ENCODE data around the gene ZC3H12C.
"Not testable (repeated sequence)": the region's sequence is repeated elsewhere in the genome, so short reads cannot be mapped to it uniquely, and the experiment has no call there.

DNA sequence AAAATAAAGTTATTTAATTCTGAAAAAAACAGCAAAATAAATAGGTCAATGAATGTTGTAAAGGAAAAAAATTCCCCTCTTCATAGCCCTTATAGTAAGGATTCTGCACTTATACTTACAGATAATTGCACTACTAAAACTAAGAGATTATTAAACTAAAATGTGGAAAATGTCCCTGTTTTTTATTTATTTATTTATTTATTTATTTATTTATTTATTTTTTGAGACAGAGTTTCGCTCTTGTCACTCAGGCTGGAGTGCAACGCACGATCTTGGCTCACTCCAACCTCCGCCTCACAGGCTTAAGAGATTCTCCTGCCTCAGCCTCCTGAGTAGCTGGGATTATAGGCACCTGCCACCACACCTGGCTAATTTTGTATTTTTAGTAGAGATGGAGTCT lies 25.2 kb upstream of the ZC3H12C start:
- TF ChIP-seq, protein P1, sequence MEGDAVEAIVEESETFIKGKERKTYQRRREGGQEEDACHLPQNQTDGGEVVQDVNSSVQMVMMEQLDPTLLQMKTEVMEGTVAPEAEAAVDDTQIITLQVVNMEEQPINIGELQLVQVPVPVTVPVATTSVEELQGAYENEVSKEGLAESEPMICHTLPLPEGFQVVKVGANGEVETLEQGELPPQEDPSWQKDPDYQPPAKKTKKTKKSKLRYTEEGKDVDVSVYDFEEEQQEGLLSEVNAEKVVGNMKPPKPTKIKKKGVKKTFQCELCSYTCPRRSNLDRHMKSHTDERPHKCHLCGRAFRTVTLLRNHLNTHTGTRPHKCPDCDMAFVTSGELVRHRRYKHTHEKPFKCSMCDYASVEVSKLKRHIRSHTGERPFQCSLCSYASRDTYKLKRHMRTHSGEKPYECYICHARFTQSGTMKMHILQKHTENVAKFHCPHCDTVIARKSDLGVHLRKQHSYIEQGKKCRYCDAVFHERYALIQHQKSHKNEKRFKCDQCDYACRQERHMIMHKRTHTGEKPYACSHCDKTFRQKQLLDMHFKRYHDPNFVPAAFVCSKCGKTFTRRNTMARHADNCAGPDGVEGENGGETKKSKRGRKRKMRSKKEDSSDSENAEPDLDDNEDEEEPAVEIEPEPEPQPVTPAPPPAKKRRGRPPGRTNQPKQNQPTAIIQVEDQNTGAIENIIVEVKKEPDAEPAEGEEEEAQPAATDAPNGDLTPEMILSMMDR (conservative IDR thresholded peaks at IDR 0.05; ENCODE audit: low read length): not testable (repeated sequence)
- TF ChIP-seq EZH2phosphoT487 (IDR thresholded peaks at IDR 0.05; ENCODE audit: borderline replicate concordance, low read depth, low read length): not testable (repeated sequence)
